ENCODE data around the gene LCN2.

The LCN2 gene

DNA sequence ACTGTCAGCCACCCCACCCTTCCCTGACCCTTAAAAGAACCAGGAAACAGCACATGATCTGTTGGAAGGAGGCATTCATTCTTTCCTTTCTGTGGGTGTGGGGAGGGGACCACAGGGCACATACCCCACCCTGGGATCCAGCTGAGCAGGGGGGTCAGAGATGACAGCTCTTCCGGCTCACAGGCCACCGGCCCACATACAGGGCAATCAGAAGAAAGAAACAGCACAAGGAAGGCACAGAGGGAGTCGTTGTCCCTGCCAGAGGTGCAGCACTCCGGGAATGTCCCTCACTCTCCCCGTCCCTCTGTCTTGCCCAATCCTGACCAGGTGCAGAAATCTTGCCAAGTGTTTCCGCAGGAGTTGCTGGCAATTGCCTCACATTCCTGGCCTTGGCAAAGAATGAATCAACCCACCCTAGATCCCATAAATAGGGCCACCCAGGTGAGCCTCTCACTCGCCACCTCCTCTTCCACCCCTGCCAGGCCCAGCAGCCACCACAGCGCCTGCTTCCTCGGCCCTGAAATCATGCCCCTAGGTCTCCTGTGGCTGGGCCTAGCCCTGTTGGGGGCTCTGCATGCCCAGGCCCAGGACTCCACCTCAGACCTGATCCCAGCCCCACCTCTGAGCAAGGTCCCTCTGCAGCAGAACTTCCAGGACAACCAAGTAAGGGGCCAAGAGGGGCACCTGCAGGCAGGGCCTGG, at the start of gene LCN2:
LCN2 (plus strand) TSS at position 453 of the 701 bp plus-strand sequence; CDS start at position 526, 73 bp downstream.
- no peak for ATAC-seq
- H3K36me3 Mint-ChIP-seq, result no peaks in the 10 kb centered on the region
- H3K4me1 Mint-ChIP-seq, result peaks cover 5% of the 10 kb centered on the region
- H3K27ac Mint-ChIP-seq, result no peak within 1 kb of the TSS
- H3K27me3 Mint-ChIP-seq, result peaks cover 12% of the 10 kb centered on the region
- no peak within 1 kb of the TSS for H3K4me3 Mint-ChIP-seq
- no peaks in the 10 kb centered on the region for H3K9me3 Mint-ChIP-seq

- Mint-ChIP-seq H3K4me3 (no peak overlapping the region), H3K4me1 (peaks cover 9% of the 10 kb centered on the region)
- no peak for ATAC-seq
Observed at GRCh38 chr9:128099932-128100491, 49.2 kb upstream of the LCN2 start.

DNA sequence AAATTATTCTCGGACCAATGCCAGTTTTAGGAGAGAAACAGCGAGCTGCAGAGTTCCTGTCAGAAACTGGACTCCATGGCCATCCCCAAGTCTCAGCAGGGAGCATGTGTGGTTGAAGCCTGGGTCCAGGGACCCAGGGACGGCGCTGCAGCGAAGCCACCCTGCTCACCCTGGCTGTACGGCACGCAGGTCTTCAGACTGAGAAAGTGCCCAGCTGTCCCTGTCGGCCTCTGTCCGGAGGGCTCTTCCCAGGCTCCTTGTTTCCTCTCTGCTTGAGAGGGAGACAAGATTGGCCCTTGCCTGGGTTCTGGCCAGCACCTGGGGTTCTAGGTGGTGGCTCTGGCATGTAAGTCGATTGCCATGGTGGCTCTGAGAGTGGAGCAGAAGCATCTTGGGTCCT, 48.7 kb upstream of the LCN2 start:
- H3K9me3 Mint-ChIP-seq, result no peaks in the 10 kb centered on the region
- no peak overlapping the region for H3K27ac Mint-ChIP-seq
- H3K27me3 Mint-ChIP-seq, result no peaks in the 10 kb centered on the region
- no peak for ATAC-seq
- H3K36me3 Mint-ChIP-seq, result peaks cover 27% of the 10 kb centered on the region
- H3K4me1 Mint-ChIP-seq, result peaks cover 5% of the 10 kb centered on the region
- no peak overlapping the region for H3K4me3 Mint-ChIP-seq

More at GRCh38 chr9:128099932-128100491, 49.2 kb upstream of the LCN2 start:
- Mint-ChIP-seq H3K27me3 (no peaks in the 10 kb centered on the region), H3K9me3 (no peaks in the 10 kb centered on the region), H3K27ac (no peak overlapping the region), H3K36me3 (peaks cover 23% of the 10 kb centered on the region)

DNA sequence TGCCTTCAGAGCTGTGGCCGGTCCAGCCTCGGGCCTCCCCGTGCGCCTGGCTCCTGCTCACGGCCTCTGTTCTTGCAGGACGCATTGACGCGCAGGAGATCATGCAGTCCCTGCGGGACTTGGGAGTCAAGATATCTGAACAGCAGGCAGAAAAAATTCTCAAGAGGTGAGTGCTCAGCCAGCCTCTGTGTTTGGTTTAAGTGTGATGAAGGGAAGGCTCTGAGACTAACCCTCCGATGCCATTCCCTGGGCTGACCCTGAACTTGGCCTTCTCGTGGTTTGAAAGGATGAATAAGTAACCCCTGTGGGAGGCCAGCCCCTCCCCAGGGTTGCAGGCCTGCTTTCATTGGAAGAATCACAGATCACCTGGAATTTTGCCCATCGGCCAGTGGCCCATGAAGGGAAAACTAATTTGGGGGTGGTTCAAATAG, 48.0 kb upstream of the LCN2 start:
- no peaks in the 10 kb centered on the region for H3K9me3 Mint-ChIP-seq
- H3K4me1 Mint-ChIP-seq, result peaks cover 5% of the 10 kb centered on the region
- H3K27ac Mint-ChIP-seq, result no peak overlapping the region
- H3K36me3 Mint-ChIP-seq, result peaks cover 30% of the 10 kb centered on the region
- no peak for ATAC-seq
- H3K27me3 Mint-ChIP-seq, result no peaks in the 10 kb centered on the region
- H3K4me3 Mint-ChIP-seq, result no peak overlapping the region

DNA sequence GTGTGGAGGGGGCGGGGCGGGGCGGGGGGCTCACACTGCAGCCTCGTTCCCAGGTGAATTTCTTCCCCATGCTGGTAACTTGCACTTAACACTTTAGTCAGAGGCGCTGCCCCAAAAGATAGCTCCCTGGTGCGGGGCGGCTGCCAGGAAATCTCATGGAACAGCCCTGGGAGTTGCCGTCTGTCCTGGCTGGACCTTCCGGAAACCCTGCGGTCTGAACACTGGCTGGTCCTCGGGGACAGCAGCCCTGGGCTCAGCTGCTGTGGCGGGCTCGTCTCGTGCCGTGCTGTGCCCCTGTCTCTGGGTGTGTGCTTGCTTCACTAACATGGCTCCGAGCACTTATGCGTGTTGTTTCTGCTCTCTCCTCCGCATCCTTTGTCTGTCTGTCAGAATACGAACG, 47.6 kb upstream of the LCN2 start:
- Mint-ChIP-seq H3K4me3 (no peak overlapping the region), H3K27me3 (no peaks in the 10 kb centered on the region), H3K27ac (no peak overlapping the region), H3K4me1 (peaks cover 5% of the 10 kb centered on the region), H3K36me3 (peaks cover 34% of the 10 kb centered on the region), H3K9me3 (no peaks in the 10 kb centered on the region)
- ATAC-seq, result no peak

DNA sequence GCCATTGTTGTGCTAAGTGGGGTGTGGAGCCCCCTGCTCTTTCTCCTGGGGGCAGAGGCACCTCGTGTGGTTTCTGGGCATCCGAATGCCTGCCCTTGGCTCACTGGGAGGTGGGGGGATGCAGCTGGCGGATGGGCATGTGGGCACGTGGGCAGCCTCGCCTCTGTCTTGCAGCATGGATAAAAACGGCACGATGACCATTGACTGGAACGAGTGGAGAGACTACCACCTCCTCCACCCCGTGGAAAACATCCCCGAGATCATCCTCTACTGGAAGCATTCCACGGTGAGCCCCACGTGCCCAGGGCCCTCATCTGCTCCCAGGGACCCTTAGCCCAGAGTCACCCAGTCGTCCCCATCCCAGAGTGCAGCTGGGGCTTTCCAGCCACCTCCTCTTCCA, 47.1 kb upstream of the LCN2 start:
- no peaks in the 10 kb centered on the region for H3K27me3 Mint-ChIP-seq
- H3K4me1 Mint-ChIP-seq, result peaks cover 5% of the 10 kb centered on the region
- H3K4me3 Mint-ChIP-seq, result no peak overlapping the region
- ATAC-seq, result no peak
- no peak overlapping the region for H3K27ac Mint-ChIP-seq
- no peaks in the 10 kb centered on the region for H3K9me3 Mint-ChIP-seq
- H3K36me3 Mint-ChIP-seq, result peaks cover 39% of the 10 kb centered on the region

GRCh38 chr9:128102861-128103588, 46.2 kb upstream of the LCN2 start:
- no peaks in the 10 kb centered on the region for H3K27me3 Mint-ChIP-seq
- H3K27ac Mint-ChIP-seq, result no peak overlapping the region
- no peaks in the 10 kb centered on the region for H3K9me3 Mint-ChIP-seq
- peaks cover 11% of the 10 kb centered on the region for H3K4me1 Mint-ChIP-seq
- H3K4me3 Mint-ChIP-seq, result no peak overlapping the region
- peaks cover 45% of the 10 kb centered on the region for H3K36me3 Mint-ChIP-seq
- no peak for ATAC-seq

DNA sequence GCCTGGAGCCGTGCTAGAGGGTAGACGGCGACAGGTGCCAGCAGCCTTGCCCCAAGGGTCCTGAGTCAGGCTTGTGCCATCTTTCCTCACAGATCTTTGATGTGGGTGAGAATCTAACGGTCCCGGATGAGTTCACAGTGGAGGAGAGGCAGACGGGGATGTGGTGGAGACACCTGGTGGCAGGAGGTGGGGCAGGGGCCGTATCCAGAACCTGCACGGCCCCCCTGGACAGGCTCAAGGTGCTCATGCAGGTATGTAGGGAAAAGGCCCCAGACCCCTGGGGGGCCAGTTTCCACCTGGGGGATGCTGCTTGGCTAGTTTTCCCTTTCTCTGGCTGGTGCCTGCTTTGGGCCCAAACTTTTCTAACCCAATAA, 45.7 kb upstream of the LCN2 start:
- Mint-ChIP-seq H3K4me1 (peaks cover 10% of the 10 kb centered on the region), H3K4me3 (no peak overlapping the region), H3K27me3 (no peaks in the 10 kb centered on the region), H3K27ac (no peak overlapping the region), H3K36me3 (peaks cover 48% of the 10 kb centered on the region), H3K9me3 (no peaks in the 10 kb centered on the region)
- ATAC-seq, result no peak

GRCh38 chr9:128104171-128104618, 45.1 kb upstream of the LCN2 start:
- Mint-ChIP-seq H3K36me3 (peaks cover 48% of the 10 kb centered on the region), H3K27me3 (no peaks in the 10 kb centered on the region), H3K4me1 (peaks cover 6% of the 10 kb centered on the region), H3K9me3 (no peaks in the 10 kb centered on the region), H3K4me3 (no peak overlapping the region), H3K27ac (no peak overlapping the region)
- ATAC-seq, result no peak

DNA sequence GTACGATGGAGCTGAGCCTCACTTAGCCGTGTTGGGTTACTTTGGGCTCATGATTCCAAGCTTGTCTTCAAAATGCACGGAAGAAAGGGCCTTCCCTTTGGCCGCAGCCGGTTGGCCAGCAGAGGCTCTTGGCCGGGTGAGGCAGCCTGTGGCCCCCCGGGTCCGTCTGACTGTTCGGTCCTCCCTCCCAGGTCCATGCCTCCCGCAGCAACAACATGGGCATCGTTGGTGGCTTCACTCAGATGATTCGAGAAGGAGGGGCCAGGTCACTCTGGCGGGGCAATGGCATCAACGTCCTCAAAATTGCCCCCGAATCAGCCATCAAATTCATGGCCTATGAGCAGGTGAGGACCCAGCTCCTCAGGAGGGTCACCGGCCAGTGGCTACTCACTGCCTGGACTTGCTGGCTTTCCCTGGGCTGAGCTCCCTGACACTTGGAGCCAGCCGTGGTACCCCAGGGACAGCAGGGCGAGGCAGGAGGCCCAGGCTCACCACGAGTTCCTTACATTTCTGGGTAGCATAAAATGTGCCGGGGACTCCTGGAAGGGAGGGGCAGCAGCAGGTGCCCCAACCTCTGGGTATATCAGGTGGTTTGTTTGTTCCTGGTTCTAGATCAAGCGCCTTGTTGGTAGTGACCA, 43.6 kb upstream of the LCN2 start:
- Mint-ChIP-seq H3K4me1 (peaks cover 6% of the 10 kb centered on the region), H3K27ac (no peak overlapping the region), H3K9me3 (no peaks in the 10 kb centered on the region), H3K4me3 (no peak overlapping the region), H3K27me3 (no peaks in the 10 kb centered on the region), H3K36me3 (peaks cover 54% of the 10 kb centered on the region)
- ATAC-seq, result no peak

DNA sequence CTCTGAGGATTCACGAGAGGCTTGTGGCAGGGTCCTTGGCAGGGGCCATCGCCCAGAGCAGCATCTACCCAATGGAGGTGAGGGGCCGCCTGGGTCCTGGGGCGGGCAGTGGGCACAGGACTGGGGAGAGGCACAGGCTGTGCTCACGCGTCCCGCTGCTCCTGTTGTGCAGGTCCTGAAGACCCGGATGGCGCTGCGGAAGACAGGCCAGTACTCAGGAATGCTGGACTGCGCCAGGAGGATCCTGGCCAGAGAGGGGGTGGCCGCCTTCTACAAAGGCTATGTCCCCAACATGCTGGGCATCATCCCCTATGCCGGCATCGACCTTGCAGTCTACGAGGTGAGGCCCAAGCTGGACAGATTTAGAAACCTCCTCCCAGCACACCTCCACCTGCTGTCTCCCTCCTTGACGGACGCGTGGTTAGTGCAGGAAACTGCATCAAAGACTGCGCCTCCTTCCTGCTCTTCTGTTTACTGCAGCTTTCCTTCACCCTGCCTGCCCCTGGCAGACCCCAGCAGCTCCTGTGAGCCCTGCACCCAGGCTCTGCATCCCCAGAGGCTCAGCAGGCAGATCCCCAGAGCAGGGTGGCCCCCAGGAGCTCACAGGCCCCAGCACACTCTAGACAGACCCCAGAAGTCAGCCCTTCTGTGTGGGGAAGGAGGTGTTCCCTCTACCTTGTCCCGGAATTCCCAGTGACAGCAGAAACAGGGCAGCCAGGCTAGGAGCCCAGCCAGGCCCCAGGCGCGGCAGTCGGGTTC, 42.9 kb upstream of the LCN2 start:
- H3K4me1 Mint-ChIP-seq, result peaks cover 6% of the 10 kb centered on the region
- H3K4me3 Mint-ChIP-seq, result no peak overlapping the region
- no peaks in the 10 kb centered on the region for H3K27me3 Mint-ChIP-seq
- H3K9me3 Mint-ChIP-seq, result no peaks in the 10 kb centered on the region
- H3K27ac Mint-ChIP-seq, result no peak overlapping the region
- no peak for ATAC-seq
- H3K36me3 Mint-ChIP-seq, result peaks cover 58% of the 10 kb centered on the region

- ATAC-seq, result no peak
- Mint-ChIP-seq H3K9me3 (no peaks in the 10 kb centered on the region), H3K27me3 (no peaks in the 10 kb centered on the region), H3K4me1 (peaks cover 6% of the 10 kb centered on the region), H3K4me3 (no peak overlapping the region), H3K36me3 (peaks cover 57% of the 10 kb centered on the region), H3K27ac (no peak overlapping the region)
Observed at GRCh38 chr9:128106940-128107467, 42.2 kb upstream of the LCN2 start.

DNA sequence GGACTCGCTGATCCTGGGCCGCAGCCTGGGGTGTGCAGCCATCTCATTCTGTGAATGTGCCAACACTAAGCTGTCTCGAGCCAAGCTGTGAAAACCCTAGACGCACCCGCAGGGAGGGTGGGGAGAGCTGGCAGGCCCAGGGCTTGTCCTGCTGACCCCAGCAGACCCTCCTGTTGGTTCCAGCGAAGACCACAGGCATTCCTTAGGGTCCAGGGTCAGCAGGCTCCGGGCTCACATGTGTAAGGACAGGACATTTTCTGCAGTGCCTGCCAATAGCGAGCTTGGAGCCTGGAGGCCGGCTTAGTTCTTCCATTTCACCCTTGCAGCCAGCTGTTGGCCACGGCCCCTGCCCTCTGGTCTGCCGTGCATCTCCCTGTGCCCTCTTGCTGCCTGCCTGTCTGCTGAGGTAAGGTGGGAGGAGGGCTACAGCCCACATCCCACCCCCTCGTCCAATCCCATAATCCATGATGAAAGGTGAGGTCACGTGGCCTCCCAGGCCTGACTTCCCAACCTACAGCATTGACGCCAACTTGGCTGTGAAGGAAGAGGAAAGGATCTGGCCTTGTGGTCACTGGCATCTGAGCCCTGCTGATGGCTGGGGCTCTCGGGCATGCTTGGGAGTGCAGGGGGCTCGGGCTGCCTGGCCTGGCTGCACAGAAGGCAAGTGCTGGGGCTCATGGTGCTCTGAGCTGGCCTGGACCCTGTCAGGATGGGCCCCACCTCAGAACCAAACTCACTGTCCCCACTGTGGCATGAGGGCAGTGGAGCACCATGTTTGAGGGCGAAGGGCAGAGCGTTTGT, 41.6 kb upstream of the LCN2 start:
- H3K9me3 Mint-ChIP-seq, result no peaks in the 10 kb centered on the region
- no peaks in the 10 kb centered on the region for H3K27me3 Mint-ChIP-seq
- H3K27ac Mint-ChIP-seq, result no peak overlapping the region
- no peak overlapping the region for H3K4me3 Mint-ChIP-seq
- H3K4me1 Mint-ChIP-seq, result peaks cover 6% of the 10 kb centered on the region
- no peak for ATAC-seq
- H3K36me3 Mint-ChIP-seq, result peaks cover 51% of the 10 kb centered on the region
